Progenitor cell of endocrine pancreas (in vitro differentiated cells): Measurements from ENCODE around the gene MECP2. TPM values are rescaled to one million over a fixed set of nuclear protein-coding genes. Genes with fewer than 3 reads are reported as not detected.
A peak's percentile ranks its signal among the peaks of the same experiment; 100 is the strongest.
"Not testable (repeated sequence)": the region's sequence is repeated elsewhere in the genome, so short reads cannot be mapped to it uniquely, and the experiment has no call there.

Experiments
- DNase-seq: peaks from one replicate; pipeline ENCODE4 v3.0.0; 2021; ENCODE audit warnings: low spot score; ENCODE audit not compliant: unreplicated experiment
- H3K27ac Mint-ChIP-seq: 2 replicates; pipeline ENCODE4 v1.8.0; 2021; ENCODE audit warnings: mild to moderate bottlenecking, moderate library complexity, mixed read lengths
- H3K27me3 Mint-ChIP-seq: 2 replicates; pipeline ENCODE4 v1.8.0; 2021; ENCODE audit warnings: mixed read lengths
- H3K36me3 Mint-ChIP-seq: 2 replicates; pipeline ENCODE4 v1.8.0; 2022; ENCODE audit warnings: mixed read lengths; ENCODE audit not compliant: insufficient read depth
- H3K4me1 Mint-ChIP-seq: 2 replicates; pipeline ENCODE4 v1.8.0; 2021; ENCODE audit warnings: low read depth, mixed read lengths
- H3K4me3 Mint-ChIP-seq: 2 replicates; pipeline ENCODE4 v1.8.0; 2021; ENCODE audit warnings: low read depth, mild to moderate bottlenecking, moderate library complexity, mixed read lengths
- H3K9me3 Mint-ChIP-seq: 2 replicates; pipeline ENCODE4 v1.8.0; 2021; ENCODE audit warnings: low read depth, mixed read lengths
- CTCF ChIP-seq: fragments of 200-600 bp; sonication (generic); IDR thresholded peaks from one replicate; pipeline ENCODE4 v1.5.0; 2021; ENCODE audit warnings: antibody characterized with exemption, mild to moderate bottlenecking; ENCODE audit not compliant: unreplicated experiment
- total RNA-seq: library from RNA; stranded (reverse); gene quantifications from 2 replicates; pipeline ENCODE4 v1.2.1, GENCODE V29; 2021

MECP2 gene
- total RNA-seq, 1 donor from 2014 or later, result 47.6 TPM

- no peaks in the 10 kb centered on the region for H3K4me1 Mint-ChIP-seq
- no peak overlapping the region for H3K27ac Mint-ChIP-seq
- no peaks in the 10 kb centered on the region for H3K9me3 Mint-ChIP-seq
- TF ChIP-seq CTCF, result no peak
- peaks cover 12% of the 10 kb centered on the region for H3K36me3 Mint-ChIP-seq
- H3K4me3 Mint-ChIP-seq, result no peak overlapping the region
- H3K27me3 Mint-ChIP-seq, result no peaks in the 10 kb centered on the region
- no peak for DNase-seq
These were observed 116.3 kb downstream of the MECP2 start for GRCh38 chrX:153981231-153981630.

- H3K4me1 Mint-ChIP-seq, H3K27ac Mint-ChIP-seq, H3K4me3 Mint-ChIP-seq, H3K9me3 Mint-ChIP-seq, H3K27me3 Mint-ChIP-seq, DNase-seq: not testable (repeated sequence)
- peaks cover 13% of the 10 kb centered on the region for H3K36me3 Mint-ChIP-seq
These were observed 117.1 kb downstream of the MECP2 start for GRCh38 chrX:153980394-153980793.

DNA sequence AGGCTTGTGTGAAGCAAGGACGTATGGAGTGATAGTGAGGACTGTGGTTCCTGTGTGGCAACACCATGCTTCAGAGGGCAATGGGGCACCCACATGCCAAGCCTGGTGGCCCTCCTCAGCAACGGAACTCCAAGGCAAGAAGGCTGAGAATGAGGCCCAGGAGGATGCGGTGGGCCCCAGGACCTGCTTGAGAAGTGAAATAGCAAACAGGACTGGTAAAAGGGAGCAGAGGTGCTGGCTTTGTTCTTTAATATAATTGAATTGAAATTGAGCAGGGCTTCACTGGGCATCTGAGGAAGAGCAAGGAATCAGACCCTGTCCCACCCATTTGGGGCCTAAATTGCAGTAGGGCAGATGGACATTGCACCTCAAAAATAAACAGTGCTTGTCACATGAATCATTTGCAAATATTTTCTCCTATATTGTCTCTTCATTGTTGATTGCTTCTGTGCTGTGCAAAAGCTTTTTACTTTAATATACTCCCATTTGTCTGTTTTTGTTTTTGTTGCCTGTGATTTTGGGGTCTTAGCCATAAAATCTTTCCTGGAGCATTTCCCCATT is 122.7 kb downstream of the MECP2 start:
- Mint-ChIP-seq H3K9me3 (no peaks in the 10 kb centered on the region), H3K27ac (peak overlapping the region; percentile 98), H3K27me3 (no peaks in the 10 kb centered on the region), H3K4me1 (peaks cover 16% of the 10 kb centered on the region), H3K4me3 (no peak overlapping the region), H3K36me3 (peaks cover 1% of the 10 kb centered on the region)
- no peak for DNase-seq
- no peak for TF ChIP-seq CTCF

- Mint-ChIP-seq H3K9me3 (no peaks in the 10 kb centered on the region), H3K4me1 (peaks cover 21% of the 10 kb centered on the region), H3K4me3 (peak overlapping the region; percentile 92), H3K27me3 (no peaks in the 10 kb centered on the region), H3K36me3 (peaks cover 1% of the 10 kb centered on the region), H3K27ac (peak overlapping the region; percentile 98)
- no peak for TF ChIP-seq CTCF
- DNase-seq, result no peak
These were observed 123.4 kb downstream of the MECP2 start for GRCh38 chrX:153974003-153974725.

GRCh38 chrX:153973127-153974002 is 124.2 kb downstream of the MECP2 start:
- Mint-ChIP-seq H3K27ac (peak overlapping the region; percentile 98), H3K4me1 (peaks cover 24% of the 10 kb centered on the region), H3K36me3 (peaks cover 1% of the 10 kb centered on the region), H3K27me3 (no peaks in the 10 kb centered on the region), H3K4me3 (peak overlapping the region; percentile 92), H3K9me3 (no peaks in the 10 kb centered on the region)
- no peak for DNase-seq
- TF ChIP-seq CTCF, result no peak
